HG03108 (cell line): Measurements from ENCODE around the gene CFAP210.
"Not testable (repeated sequence)": the region's sequence is repeated elsewhere in the genome, so short reads cannot be mapped to it uniquely, and the experiment has no call there.

ENCODE experiments used
- ATAC-seq: cut with Tn5 transposase; IDR thresholded peaks from one replicate; pipeline ENCODE4 v1.9.1; 2021; ENCODE audit warnings: moderate library complexity; ENCODE audit not compliant: unreplicated experiment

CFAP210 gene

GRCh38 chr2:169625781-169626180, 68.4 kb downstream of the CFAP210 start:
- ATAC-seq = no peak

DNA sequence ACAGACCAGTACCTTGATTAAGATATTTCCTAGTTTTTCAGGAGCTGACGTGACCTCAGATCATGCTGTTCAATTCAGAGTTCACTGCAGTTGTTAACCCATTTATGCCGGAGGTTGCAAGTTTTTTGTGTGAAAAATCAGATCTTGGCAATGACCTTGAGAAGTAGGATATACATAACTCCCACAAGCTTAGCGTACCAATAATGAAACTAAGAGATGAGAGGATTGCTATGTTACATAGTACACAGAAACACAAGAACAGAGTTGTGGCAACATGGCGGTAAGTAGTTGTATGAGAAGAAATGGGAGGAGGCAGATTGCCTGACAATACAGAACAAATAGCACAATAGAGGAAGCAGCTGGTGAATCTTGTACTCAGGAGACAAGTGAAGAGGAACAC, 71.0 kb downstream of the CFAP210 start:
- no peak for ATAC-seq

- ATAC-seq = no peak
These were observed 73.7 kb downstream of the CFAP210 start for GRCh38 chr2:169620509-169620908.

DNA sequence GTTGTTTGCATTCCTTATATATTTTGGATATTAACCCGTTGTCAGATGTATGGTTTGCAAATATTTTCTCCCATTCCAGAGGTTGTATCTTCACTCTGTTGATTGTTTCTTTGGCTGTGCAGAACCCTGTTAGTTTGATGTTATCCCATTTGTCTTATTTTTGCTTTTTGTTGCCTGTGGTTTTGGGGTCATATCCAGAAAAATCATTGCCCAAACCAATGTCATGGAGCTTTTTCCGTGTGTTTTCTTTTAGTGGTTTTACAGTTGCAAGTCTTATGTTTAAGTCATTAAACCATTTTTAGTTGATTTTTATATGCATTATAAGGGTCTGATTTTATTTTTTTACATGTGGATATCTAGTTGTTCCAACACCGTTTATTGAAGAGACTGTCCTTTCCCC, 74.3 kb downstream of the CFAP210 start:
- no peak for ATAC-seq

GRCh38 chr2:169615982-169616381, 78.2 kb downstream of the CFAP210 start:
- ATAC-seq = not testable (repeated sequence)

DNA sequence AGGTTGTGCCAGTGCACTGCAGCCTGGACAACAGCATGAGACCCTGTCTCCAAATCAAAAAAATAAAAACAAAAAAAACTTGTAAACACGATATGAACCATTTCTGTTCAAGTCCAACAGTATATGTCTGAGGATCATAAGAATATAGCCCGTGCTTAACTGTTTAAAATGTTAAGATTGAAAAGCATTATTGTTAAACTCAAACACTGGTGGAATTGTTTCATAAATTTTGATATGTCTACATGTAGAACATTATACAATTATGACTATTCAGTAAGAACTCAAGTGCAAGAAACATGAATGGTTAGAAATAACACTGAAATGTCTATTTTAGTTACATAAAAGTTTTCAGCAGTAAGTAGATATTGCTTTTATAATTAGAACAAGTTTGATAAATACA, 80.3 kb downstream of the CFAP210 start:
- ATAC-seq = no peak

GRCh38 chr2:169609264-169609663, 84.9 kb downstream of the CFAP210 start:
- ATAC-seq = no peak

- no peak for ATAC-seq
These were observed 94.6 kb downstream of the CFAP210 start for GRCh38 chr2:169599568-169599967.

- no peak for ATAC-seq
These were observed 95.2 kb downstream of the CFAP210 start for GRCh38 chr2:169598982-169599381.

GRCh38 chr2:169596546-169596945, 97.7 kb downstream of the CFAP210 start:
- not testable (repeated sequence) for ATAC-seq
